HEK293 (cell line): ENCODE measurements around the gene B3GNT3.
A peak's percentile ranks its signal among the peaks of the same experiment; 100 is the strongest.
"Not testable (repeated sequence)": the region's sequence is repeated elsewhere in the genome, so short reads cannot be mapped to it uniquely, and the experiment has no call there.

Source experiments
- CTCF ChIA-PET: fragments of 350-600 bp; formaldehyde crosslinking; extraction: SDS; loops from one replicate; lab custom pipeline; 2021; ENCODE audit warnings: antibody characterized with exemption; lab: Yijun Ruan, JAX
- POLR2A ChIA-PET: fragments of 300-600 bp; formaldehyde crosslinking; extraction: SDS; loops from one replicate; lab custom pipeline; 2020; ENCODE audit warnings: antibody characterized with exemption, inconsistent platforms; lab: Yijun Ruan, JAX
- H3K27ac ChIP-seq: fragments of 200-500 bp; sonication (Bioruptor generic); 2 replicates; pipeline ENCODE4 v1.5.1; 2014; ENCODE audit warnings: low read depth, low read length, control low read depth, inconsistent platforms; ENCODE audit errors: extremely low read depth
- H3K36me3 ChIP-seq, 2 experiments: fragments of 200-500 bp in 1 of 2; sonication (Bioruptor generic) in 1 of 2; 1 replicate in 1 of 2; 2 replicates in 1 of 2; pipeline ENCODE4 v1.5.1; 2014 to 2017; ENCODE audit warnings: inconsistent platforms in 2 of 2, low read length in 2 of 2; ENCODE audit not compliant: control insufficient read depth in 2 of 2, insufficient read depth in 1 of 2
- H3K4me1 ChIP-seq: fragments of 200-500 bp; sonication (Bioruptor generic); 2 replicates; pipeline ENCODE4 v1.5.1; 2014; ENCODE audit warnings: mild to moderate bottlenecking, low read length, inconsistent platforms; ENCODE audit not compliant: control insufficient read depth, insufficient read depth
- H3K4me3 ChIP-seq: 2 replicates; pipeline ENCODE4 v1.5.1; 2011; ENCODE audit warnings: low read depth, mild to moderate bottlenecking, control low read depth, low read length, moderate library complexity
- H3K9me3 ChIP-seq: fragments of 200-500 bp; sonication (Bioruptor generic); 2 replicates; pipeline ENCODE4 v1.5.1; 2014; ENCODE audit warnings: low read depth, low read length, inconsistent platforms; ENCODE audit not compliant: control insufficient read depth, insufficient read depth
- GLIS1 ChIP-seq: fragments of 450-650 bp; formaldehyde crosslinking; IDR thresholded peaks from 2 replicates; pipeline ENCODE4 v1.5.1; 2016; ENCODE audit warnings: missing biosample characterization, missing genetic modification characterization
- OSR2 ChIP-seq: fragments of 450-650 bp; formaldehyde crosslinking; IDR thresholded peaks from 2 replicates; pipeline ENCODE4 v1.5.1; 2016; ENCODE audit warnings: missing biosample characterization, missing genetic modification characterization
- SP2 ChIP-seq: fragments of 450-650 bp; formaldehyde crosslinking; IDR thresholded peaks from 2 replicates; pipeline ENCODE4 v1.5.1; 2016; ENCODE audit warnings: missing biosample characterization, missing genetic modification characterization
- SP7 ChIP-seq: fragments of 450-650 bp; formaldehyde crosslinking; IDR thresholded peaks from 2 replicates; pipeline ENCODE4 v1.5.1; 2016; ENCODE audit warnings: missing biosample characterization, missing genetic modification characterization
- TCF7L2 ChIP-seq: IDR thresholded peaks from 2 replicates; pipeline ENCODE4 v1.6.1; 2011; ENCODE audit warnings: low read depth, mild to moderate bottlenecking, inconsistent platforms, low read length, moderate library complexity, borderline replicate concordance
- YY1 ChIP-seq: fragments of 450-650 bp; formaldehyde crosslinking; IDR thresholded peaks from 2 replicates; pipeline ENCODE4 v1.5.1; 2018; ENCODE audit warnings: missing biosample characterization, missing genetic modification characterization
- ZBTB17 ChIP-seq: fragments of 450-650 bp; formaldehyde crosslinking; IDR thresholded peaks from 2 replicates; pipeline ENCODE4 v1.5.1; 2016; ENCODE audit warnings: missing biosample characterization, missing genetic modification characterization
- ZBTB20 ChIP-seq: fragments of 450-650 bp; formaldehyde crosslinking; IDR thresholded peaks from 2 replicates; pipeline ENCODE4 v1.5.1; 2016; ENCODE audit warnings: missing biosample characterization, missing genetic modification characterization
- ZBTB26 ChIP-seq: fragments of 450-650 bp; formaldehyde crosslinking; optimal IDR thresholded peaks from 2 replicates; pipeline ENCODE3; 2016; ENCODE audit warnings: missing biosample characterization, mild to moderate bottlenecking, missing genetic modification characterization
- ZNF311 ChIP-seq: fragments of 450-650 bp; formaldehyde crosslinking; IDR thresholded peaks from 2 replicates; pipeline ENCODE4 v1.5.1; 2017; ENCODE audit warnings: missing biosample characterization, missing genetic modification characterization, borderline replicate concordance
- ZNF335 ChIP-seq: fragments of 450-650 bp; formaldehyde crosslinking; conservative IDR thresholded peaks from 2 replicates; pipeline ENCODE4 v1.5.1; 2016; ENCODE audit warnings: missing biosample characterization, missing genetic modification characterization
- ZNF416 ChIP-seq: fragments of 450-650 bp; formaldehyde crosslinking; IDR thresholded peaks from 2 replicates; pipeline ENCODE4 v1.5.1; 2016; ENCODE audit warnings: missing biosample characterization, missing genetic modification characterization
- ZNF48 ChIP-seq: fragments of 450-650 bp; formaldehyde crosslinking; IDR thresholded peaks from 2 replicates; pipeline ENCODE4 v1.5.1; 2016; ENCODE audit warnings: missing biosample characterization, missing genetic modification characterization
- ZNF623 ChIP-seq: fragments of 450-650 bp; formaldehyde crosslinking; IDR thresholded peaks from 2 replicates; pipeline ENCODE4 v1.5.1; 2016; ENCODE audit warnings: missing biosample characterization, missing genetic modification characterization
- ZNF843 ChIP-seq: fragments of 450-650 bp; formaldehyde crosslinking; IDR thresholded peaks from 2 replicates; pipeline ENCODE4 v1.5.1; 2016; ENCODE audit warnings: missing biosample characterization, missing genetic modification characterization

Gene B3GNT3

GRCh38 chr19:17797424-17798201 is 2.7 kb downstream of the B3GNT3 start:
- H3K9me3 ChIP-seq = no peaks in the 10 kb centered on the region
- TF ChIP-seq SP7 (tag by site-specific recombination) = 0 out of 2 replicates have a peak, but pooled peaks have one; percentile 15
- TF ChIP-seq ZBTB20 (tag by site-specific recombination) = peak; percentile 30; the same call in 1 of the 2 replicates
- TF ChIP-seq ZNF335 = peak; percentile 61
- no peak for TF ChIP-seq ZNF843 (tag by site-specific recombination)
- TF ChIP-seq ZBTB26 = no peak
- TF ChIP-seq TCF7L2 = no peak
- TF ChIP-seq YY1 (tag by site-specific recombination) = no peak
- no peak overlapping the region for H3K27ac ChIP-seq
- H3K4me3 ChIP-seq = no peak overlapping the region
- ChIA-PET CTCF (interaction anchor here (0.6 to 1.2 kb wide), 5 partner anchors 13 to 189 kb away, joined by 3 to 5 read pairs (median 3); no protein-coding TSS in a partner anchor), POLR2A (no interaction called here)
- H3K4me1 ChIP-seq = no peaks in the 10 kb centered on the region
- no peaks in the 10 kb centered on the region for H3K36me3 ChIP-seq

GRCh38 chr19:17798599-17798998 is 3.7 kb downstream of the B3GNT3 start:
- H3K4me3 ChIP-seq, H3K9me3 ChIP-seq, H3K4me1 ChIP-seq, H3K27ac ChIP-seq, H3K36me3 ChIP-seq: not testable (repeated sequence)
- CTCF ChIA-PET = interaction anchor here (0.6 to 0.8 kb wide), 2 partner anchors 13 to 320 kb away, joined by 3 read pairs; no protein-coding TSS in a partner anchor
- POLR2A ChIA-PET = interaction anchor here (0.6 kb wide), 1 partner anchor 27 kb away, joined by 3 read pairs; no protein-coding TSS in a partner anchor

GRCh38 chr19:17802137-17802858 is 7.4 kb downstream of the B3GNT3 start:
- POLR2A ChIA-PET = no interaction called here

GRCh38 chr19:17803264-17803896 is 8.4 kb downstream of the B3GNT3 start:
- TF ChIP-seq ZNF311 (tag by site-specific recombination) (no peak), ZNF48 (tag by site-specific recombination) (no peak), SP2 (tag by site-specific recombination) (no peak), OSR2 (tag by site-specific recombination) (no peak)
- POLR2A ChIA-PET = no interaction called here
- Histone ChIP-seq H3K4me1 (no peaks in the 10 kb centered on the region), H3K9me3 (no peaks in the 10 kb centered on the region), H3K27ac (no peak overlapping the region), H3K36me3 (no peaks in the 10 kb centered on the region), H3K4me3 (no peak overlapping the region)
- CTCF ChIA-PET = interaction anchor here (0.6 to 1.0 kb wide), 3 partner anchors 19 to 92 kb away, joined by 3 read pairs; no protein-coding TSS in a partner anchor

More at GRCh38 chr19:17802137-17802858, 7.4 kb downstream of the B3GNT3 start:
- CTCF ChIA-PET = interaction anchor here (0.7 to 1.4 kb wide), 4 partner anchors 18 to 36 kb away, joined by 3 read pairs; no protein-coding TSS in a partner anchor
- no peak overlapping the region for H3K4me3 ChIP-seq
- TF ChIP-seq ZNF416 (tag by site-specific recombination) (no peak), ZNF623 (tag by site-specific recombination) (peak; percentile 98), ZBTB17 (0 out of 2 replicates have a peak, but pooled peaks have one; percentile 24), GLIS1 (tag by site-specific recombination) (peak; percentile 55)
- no peak overlapping the region for H3K27ac ChIP-seq
- no peaks in the 10 kb centered on the region for H3K36me3 ChIP-seq
- H3K4me1 ChIP-seq = no peaks in the 10 kb centered on the region
- no peaks in the 10 kb centered on the region for H3K9me3 ChIP-seq
